Kidney epithelial cell (primary cell): Measurements from ENCODE around the gene SPARC. TPM values are rescaled to one million over a fixed set of nuclear protein-coding genes. Genes with fewer than 3 reads are reported as not detected.

Experiments used
- DNase-seq: peaks from one replicate; pipeline ENCODE4 v3.0.0-alpha.2; 2010; ENCODE audit warnings: low read depth
- H3K27me3 ChIP-seq: 2 replicates; pipeline ENCODE4 v1.6.0; 2011; ENCODE audit warnings: low read length; ENCODE audit not compliant: control insufficient read depth, insufficient read depth
- H3K36me3 ChIP-seq: 2 replicates; pipeline ENCODE4 v1.5.1; 2011; ENCODE audit warnings: low read length; ENCODE audit not compliant: control insufficient read depth, insufficient read depth
- H3K4me3 ChIP-seq: 2 replicates; pipeline ENCODE4 v1.5.1; 2011; ENCODE audit warnings: low read depth, mild to moderate bottlenecking, control low read depth, low read length
- CTCF ChIP-seq: IDR thresholded peaks from 2 replicates; pipeline ENCODE4 v1.5.1; 2011; ENCODE audit warnings: mild to moderate bottlenecking, moderate library complexity, low read length, control low read depth, inconsistent platforms; ENCODE audit not compliant: insufficient read depth, poor library complexity, severe bottlenecking
- total RNA-seq: library from RNA; depleted of rRNA; stranded (reverse); fragments of >200 nt; gene quantifications from 2 replicates; pipeline ENCODE4 v1.2.3, GENCODE V29; 2015

The SPARC gene
- total RNA-seq, 1 donor from 2014 or later, result 139 TPM

GRCh38 chr5:151679421-151680155 is 7.1 kb downstream of the SPARC start:
- no peak for DNase-seq
- no peak for TF ChIP-seq CTCF
- Histone ChIP-seq H3K36me3 (peaks cover 2% of the 10 kb centered on the region), H3K27me3 (no peaks in the 10 kb centered on the region), H3K4me3 (no peak overlapping the region)

GRCh38 chr5:151678713-151679112 is 8.0 kb downstream of the SPARC start:
- TF ChIP-seq CTCF, result no peak
- Histone ChIP-seq H3K27me3 (no peaks in the 10 kb centered on the region), H3K36me3 (peaks cover 4% of the 10 kb centered on the region), H3K4me3 (no peak overlapping the region)
- DNase-seq, result no peak

GRCh38 chr5:151677776-151678545 is 8.8 kb downstream of the SPARC start:
- no peak for DNase-seq
- Histone ChIP-seq H3K36me3 (peaks cover 4% of the 10 kb centered on the region), H3K27me3 (no peaks in the 10 kb centered on the region), H3K4me3 (no peak overlapping the region)
- no peak for TF ChIP-seq CTCF

GRCh38 chr5:151676719-151677118 is 10.0 kb downstream of the SPARC start:
- Histone ChIP-seq H3K27me3 (no peaks in the 10 kb centered on the region), H3K4me3 (no peak overlapping the region), H3K36me3 (peaks cover 5% of the 10 kb centered on the region)
- DNase-seq, result no peak
- no peak for TF ChIP-seq CTCF

GRCh38 chr5:151676314-151676712 is 10.4 kb downstream of the SPARC start:
- no peak for TF ChIP-seq CTCF
- Histone ChIP-seq H3K36me3 (peaks cover 6% of the 10 kb centered on the region), H3K4me3 (no peak overlapping the region), H3K27me3 (no peaks in the 10 kb centered on the region)
- no peak for DNase-seq
